Measurements from ENCODE around the gene BMPR1A.

BMPR1A gene

DNA sequence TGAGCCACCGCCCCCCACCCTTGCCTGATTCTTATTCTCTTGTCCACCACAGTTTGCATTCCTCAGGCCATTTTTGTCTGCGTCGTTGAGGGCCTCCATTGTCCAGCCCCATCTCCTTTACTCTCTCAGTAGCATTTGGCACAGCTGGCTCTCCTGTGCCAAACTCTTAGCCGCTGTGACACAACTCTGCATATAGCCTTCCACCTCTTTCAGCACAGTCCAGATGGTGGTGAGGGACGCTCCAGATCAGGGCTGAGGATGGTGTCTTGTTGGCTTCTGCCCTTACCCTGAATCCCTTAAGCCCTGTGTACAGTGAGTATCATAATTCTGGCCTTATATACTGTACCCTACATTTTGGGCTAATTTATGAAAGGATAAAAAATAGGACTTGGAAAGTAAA, 45.6 kb downstream of the BMPR1A start:
- DNase-seq (ENCODE audit: low read depth in 2 of 2, low spot score in 1 of 2) = no peak

DNA sequence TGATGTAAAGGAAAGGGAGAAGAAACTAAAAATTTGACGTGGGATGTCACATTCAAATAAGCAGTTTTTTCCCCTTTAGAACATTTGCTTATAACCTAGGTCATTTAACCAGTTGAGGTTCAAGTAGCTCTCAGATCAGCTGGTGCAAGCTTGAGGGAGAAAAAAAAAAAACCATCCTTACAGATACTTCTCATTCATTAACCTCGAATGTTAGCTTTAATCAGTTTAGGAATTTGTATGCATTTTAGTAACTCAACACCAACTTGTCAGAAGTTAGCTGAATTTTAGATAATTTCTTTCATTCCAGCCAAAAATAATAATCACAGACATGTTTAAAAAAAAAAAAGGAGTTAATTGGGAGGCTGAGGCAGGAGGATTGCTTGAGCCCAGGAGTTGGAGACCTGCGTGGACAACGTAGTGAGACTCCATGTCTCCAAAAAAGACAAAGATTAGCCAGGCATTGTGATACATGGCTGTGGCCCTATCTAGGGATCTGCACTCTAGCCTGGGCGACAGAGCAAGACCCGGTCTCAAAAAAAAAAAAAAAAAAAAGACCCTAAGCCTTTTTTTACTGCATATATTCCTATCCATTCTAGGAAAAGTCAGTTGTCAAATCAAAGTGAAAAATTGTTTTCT, 46.2 kb downstream of the BMPR1A start:
- no peak for DNase-seq (ENCODE audit: low read depth in 2 of 2, low spot score in 1 of 2)

DNA sequence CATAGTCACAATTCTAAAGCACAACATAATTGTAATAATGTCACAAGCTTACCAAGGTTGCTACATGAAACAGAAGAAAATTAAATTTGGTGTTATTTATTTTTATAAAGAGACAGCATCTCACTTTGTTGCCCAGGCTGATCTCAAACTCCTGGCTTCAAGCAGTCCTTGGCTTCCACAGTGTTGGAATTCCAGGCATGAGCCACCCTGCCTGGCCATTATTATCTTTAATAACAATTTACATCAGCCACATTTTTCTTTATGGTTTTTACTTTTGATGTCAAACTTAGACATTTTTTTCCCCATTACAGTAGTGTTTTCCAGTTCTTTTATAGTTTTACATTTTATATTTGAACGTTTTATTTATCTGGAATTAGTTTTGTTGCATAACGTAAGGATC, 46.7 kb downstream of the BMPR1A start:
- no peak for DNase-seq (ENCODE audit: low read depth in 2 of 2, low spot score in 1 of 2)

DNA sequence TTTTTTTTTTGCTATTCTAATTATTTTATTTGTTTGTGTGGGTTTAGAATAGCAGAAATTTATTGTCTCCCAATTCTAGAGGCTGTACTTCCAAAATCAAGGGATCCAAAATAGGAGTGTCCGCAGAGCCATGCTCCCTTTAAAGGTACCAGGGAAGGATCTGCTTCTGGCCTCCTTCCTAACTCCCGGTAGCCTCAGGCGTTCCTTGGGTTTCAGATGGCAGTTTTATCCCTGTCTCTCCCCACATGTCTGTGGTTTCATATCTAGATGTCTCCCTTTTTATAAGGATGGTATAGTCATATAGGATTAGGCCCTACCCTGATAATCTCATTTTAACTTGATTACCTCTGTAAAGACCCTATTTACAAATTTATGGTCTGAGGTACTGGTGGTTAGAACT, 48.4 kb downstream of the BMPR1A start:
- DNase-seq (ENCODE audit: low read depth in 2 of 2, low spot score in 1 of 2) = no peak

DNA sequence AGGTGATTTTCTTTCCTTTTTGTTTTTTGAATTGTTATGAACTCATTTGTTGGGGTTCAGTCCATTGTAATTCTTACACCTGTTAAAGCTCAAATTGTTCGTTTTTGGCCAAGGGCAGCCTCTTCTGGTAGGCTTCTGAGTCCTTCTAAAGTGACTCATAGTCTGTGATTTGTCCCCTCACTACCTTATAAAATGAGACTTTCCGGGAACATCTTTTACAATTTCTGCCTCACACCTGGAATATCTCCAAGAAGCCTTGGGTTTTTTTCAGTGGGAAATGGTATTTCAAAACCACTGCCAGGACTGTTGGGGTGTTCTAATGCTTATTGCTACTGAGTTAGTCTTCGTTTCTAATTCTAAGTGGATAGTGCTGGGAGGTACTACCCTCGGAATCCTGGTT, 56.7 kb downstream of the BMPR1A start:
- DNase-seq (ENCODE audit: low read depth in 2 of 2, low spot score in 1 of 2) = no peak

DNA sequence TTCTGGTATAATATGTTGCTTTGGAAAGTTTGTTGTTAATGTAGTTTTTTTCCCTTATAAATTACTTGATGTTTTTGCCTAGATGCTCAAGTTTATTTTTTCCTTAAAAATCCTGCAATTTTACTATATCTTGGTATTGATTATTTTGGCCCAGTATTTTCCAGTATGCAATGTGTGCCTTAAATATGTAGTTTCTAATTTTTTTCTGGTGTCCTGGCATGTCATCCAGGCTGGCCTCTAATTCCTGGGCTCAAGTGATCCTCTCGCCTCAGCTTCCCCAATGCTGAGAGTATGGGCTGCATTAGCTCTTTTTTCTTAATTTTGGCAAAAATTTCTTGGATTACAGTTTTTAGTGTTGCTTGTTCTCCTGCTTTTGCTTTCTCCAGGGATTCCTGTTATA, 57.6 kb downstream of the BMPR1A start:
- no peak for DNase-seq (ENCODE audit: low read depth in 2 of 2, low spot score in 1 of 2)

DNA sequence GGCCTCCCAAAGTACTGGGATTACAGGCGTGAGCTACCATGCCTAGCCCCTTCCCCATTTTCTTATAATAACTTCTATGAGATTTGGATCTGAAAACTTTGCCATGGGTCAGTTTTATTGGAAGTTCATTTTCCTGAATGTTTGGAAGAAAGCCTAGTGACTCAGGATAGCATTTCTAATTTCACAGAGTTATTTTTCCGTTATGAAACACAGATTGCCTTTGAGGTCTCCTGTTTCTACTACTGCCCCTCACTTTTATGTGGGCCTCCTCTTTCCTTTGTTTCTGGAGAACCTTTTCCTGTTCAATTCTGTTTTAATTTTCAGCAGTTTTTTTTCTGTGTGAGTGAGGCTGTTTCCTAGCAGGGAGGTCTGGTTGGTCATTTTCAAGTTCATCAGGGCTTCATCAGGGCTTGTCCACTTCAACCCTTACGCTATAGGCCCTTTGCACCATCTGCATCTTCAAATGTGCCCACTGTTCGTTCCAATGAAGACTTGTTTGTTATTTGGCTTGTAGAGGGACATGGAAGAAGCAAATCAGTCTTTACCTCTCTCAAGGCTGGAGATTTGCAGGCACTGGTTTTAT, 58.7 kb downstream of the BMPR1A start:
- DNase-seq (ENCODE audit: low read depth in 2 of 2, low spot score in 1 of 2) = no peak

DNA sequence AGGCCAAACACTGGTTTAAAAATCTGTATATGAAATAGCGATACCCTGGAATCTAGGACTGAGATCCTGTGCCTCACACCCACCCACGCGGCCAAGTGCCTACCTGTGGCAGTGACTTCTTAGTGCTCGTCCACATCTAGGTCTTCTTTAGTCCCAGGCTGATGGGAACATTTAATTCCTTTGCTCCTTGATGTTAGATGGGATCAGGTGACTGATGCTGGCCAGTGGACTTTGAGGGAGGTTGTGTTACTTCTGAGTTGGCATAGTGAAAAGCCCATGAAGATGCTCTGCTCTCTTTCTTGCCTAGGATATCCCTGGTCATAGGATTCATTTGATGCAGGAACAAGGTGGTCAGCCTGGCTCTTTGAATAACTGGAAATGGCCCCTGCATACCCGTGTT, 59.2 kb downstream of the BMPR1A start:
- DNase-seq (ENCODE audit: low read depth in 2 of 2, low spot score in 1 of 2) = no peak

DNA sequence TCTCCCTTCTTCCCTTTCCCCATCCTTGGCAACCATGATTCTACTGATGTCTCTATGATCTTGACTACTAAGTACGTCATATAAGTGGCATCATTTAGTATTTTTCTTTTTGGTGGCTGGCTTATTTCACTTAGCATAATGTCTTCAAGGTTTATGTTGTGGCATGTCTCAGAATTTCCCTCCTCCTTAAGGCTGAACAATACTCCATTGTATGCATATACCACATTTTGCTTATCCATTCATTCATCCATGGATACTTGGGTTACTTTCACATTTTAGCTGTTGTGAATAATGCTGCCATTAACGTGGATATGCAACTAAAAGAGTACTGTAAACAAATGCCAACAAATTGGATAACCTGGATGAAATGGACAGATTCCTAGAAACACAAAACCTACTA, 60.8 kb downstream of the BMPR1A start:
- DNase-seq (ENCODE audit: low read depth in 2 of 2, low spot score in 1 of 2) = no peak

DNA sequence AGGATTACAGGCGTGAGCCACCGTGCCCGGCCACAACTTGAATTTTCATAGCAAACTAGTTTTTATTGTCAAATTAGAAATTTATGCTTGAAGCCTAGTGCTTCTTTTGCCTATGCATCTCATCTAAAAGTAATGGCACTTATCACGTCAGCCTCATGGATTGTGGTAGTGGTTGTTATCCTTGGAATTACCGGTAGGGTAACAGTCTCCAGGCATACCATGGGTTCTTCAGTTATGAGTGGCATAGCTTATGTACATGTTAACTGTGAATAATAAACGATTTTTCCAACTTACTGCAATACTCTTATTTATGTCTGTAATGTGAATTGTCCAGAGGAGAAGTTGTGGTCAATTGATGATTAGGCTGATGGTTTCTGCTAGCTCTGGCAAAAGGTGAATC, 63.1 kb downstream of the BMPR1A start:
- DNase-seq (ENCODE audit: low read depth in 2 of 2, low spot score in 1 of 2) = no peak

DNA sequence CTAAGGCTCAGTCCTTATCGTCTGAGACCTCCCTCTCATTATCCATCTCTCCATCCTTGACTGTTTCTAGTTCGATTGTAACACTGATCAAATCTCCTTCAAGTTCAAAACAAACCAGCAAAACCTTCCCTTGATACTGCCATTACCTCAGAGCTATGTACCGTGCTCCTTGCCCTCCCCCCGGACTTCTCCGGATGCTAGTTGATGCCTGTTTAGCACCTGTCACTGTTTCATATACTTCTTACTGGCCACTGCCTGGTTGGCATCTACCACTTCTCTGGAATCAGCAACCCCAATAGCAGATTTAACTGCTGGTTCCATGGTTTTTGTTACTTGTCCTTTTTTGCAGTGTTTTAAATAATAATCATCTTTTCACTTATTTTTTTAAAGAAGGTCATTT, 64.1 kb downstream of the BMPR1A start:
- DNase-seq (ENCODE audit: low read depth in 2 of 2, low spot score in 1 of 2) = no peak

DNA sequence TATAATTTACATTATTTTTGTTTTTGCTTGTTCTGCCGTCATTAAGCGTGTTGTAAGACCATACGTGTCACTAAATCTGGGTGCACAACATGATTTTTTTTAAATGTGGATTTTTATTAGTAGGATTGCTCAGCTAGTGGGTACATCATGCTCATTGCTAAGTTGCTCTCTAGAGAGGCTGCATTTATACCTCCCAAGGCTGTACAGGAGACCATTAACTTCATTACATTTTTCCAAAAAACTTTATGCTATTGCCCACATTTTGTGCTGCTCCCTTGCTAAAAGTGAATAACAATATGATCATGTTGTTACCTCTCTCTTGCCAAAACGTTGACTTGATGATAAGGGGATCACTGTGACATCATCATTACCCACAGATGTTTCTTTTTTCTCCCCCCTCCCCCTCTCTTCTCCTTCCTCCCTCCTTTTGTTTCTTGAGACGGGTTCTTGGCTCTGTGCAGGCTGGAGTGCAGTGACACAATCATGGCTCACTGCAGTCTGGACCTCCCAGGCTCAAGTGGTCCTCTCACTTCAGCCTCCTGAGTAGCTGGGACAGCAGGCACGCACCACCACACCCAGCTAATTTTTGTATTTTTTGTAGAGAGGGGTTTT, 65.1 kb downstream of the BMPR1A start:
- DNase-seq (ENCODE audit: low read depth in 2 of 2, low spot score in 1 of 2) = no peak

DNA sequence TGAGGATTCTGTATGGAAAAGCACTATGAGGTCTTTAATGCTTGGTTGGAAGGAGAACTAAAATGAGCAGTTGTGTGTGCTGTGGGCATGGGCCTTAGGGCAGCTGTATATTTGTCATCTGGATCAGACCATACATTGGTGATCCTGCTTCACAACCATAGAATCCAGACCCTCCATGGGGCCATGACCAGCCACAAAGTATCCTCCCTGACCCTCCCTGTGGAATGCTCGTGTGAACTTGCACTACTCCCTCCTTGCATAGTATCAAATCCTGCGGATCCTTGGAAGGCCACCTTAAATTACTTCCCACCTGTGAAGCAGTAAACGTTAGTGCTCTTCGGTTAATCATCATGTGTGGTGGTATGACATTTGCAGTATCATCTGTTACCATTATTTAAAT, 67.1 kb downstream of the BMPR1A start:
- DNase-seq (ENCODE audit: low read depth in 2 of 2, low spot score in 1 of 2) = no peak

DNA sequence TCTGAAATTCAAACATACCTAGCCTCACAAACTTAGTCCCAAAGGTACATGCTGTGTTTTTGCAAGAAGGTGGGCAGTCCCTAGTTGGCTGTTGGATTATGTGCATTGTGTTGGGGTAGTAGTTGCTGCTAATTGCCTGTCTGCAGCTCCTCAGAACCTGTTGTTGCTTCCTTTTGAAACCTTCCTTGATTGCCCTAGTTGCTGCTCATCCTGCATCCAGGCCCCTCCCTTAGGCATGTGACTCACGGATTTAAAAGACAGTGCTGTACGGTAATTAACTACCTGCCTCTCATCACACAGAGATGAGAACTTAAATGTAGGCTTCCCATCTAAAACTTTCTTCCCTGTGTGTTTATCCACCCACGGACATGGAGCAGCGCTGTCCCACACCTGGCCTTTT, 67.7 kb downstream of the BMPR1A start:
- no peak for DNase-seq (ENCODE audit: low read depth in 2 of 2, low spot score in 1 of 2)

DNA sequence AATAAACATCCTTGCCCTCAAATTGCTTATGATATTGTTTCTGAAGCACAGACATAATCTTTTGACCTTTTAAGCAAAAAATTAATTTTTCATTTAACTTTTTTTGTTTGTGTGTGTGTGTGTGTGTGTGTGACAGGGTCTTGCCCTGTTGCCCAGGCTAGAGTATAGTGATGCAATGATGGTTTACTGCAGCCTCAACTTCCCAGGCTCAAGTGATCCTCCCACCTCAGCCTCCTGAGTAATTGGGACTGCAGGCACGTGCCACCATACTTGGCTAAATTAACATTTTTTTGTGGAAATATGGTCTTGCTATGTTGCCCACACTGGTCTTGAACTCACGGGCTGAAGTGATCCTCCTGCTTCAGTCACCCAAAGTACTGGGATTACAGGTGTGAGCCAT, 68.9 kb downstream of the BMPR1A start:
- DNase-seq (ENCODE audit: low read depth in 2 of 2, low spot score in 1 of 2) = no peak

DNA sequence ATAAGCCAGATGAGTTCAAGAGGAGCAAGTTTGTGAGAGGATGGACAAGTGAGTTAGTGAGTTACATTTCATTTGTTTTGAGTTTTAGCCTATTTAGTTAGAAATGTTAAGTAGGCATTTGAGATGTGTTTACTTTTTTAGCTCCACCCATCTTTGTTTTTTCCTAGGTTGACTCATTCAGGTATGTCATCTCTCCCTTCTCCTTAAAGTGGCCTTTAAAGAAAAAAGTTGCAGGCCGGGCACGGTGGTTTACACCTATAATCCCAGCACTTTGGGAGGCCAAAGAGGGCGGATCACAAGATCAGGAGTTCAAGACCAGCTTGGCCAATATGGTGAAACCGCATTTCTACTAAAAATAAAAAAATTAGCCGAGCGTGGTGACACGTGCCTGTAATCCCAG, 71.2 kb downstream of the BMPR1A start:
- DNase-seq (ENCODE audit: low read depth in 2 of 2, low spot score in 1 of 2) = no peak

DNA sequence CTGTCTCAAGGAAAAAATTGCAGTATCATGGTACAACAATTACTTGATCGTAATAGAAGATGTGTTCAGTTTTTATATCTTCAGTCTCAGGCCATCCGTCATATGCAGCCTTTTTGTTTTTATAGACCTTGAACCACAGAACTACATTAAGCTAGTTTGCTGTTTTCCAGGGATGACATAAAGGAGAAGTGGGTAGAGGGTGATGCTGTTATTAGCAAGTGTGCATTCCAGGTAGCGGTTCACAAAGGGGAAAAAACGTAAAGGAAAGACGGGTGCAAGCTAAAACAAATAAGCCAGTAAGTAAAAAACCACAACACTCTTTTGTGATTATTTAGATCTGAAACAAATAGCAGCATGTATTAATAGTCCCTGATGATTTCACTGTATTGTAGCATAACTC, 71.7 kb downstream of the BMPR1A start:
- no peak for DNase-seq (ENCODE audit: low read depth in 2 of 2, low spot score in 1 of 2)

DNA sequence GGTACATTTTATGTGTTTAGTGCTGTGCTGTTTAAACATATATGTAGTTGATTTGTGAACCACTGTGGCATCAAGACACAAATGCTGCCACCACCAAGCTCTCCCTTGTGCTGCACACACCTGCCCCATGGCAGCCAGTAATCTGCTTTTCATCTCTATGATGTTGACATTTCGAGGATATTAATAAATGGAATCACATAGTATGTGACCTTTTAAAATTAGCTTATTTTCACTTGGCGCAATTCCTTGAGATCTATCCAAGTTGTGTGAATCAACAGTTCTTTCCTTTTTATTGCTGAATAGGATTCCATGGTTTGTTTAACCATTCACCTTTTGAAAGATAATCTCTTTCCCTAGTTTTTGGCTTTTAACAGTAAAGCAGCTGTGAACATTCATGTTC, 73.1 kb downstream of the BMPR1A start:
- no peak for DNase-seq (ENCODE audit: low read depth in 2 of 2, low spot score in 1 of 2)

DNA sequence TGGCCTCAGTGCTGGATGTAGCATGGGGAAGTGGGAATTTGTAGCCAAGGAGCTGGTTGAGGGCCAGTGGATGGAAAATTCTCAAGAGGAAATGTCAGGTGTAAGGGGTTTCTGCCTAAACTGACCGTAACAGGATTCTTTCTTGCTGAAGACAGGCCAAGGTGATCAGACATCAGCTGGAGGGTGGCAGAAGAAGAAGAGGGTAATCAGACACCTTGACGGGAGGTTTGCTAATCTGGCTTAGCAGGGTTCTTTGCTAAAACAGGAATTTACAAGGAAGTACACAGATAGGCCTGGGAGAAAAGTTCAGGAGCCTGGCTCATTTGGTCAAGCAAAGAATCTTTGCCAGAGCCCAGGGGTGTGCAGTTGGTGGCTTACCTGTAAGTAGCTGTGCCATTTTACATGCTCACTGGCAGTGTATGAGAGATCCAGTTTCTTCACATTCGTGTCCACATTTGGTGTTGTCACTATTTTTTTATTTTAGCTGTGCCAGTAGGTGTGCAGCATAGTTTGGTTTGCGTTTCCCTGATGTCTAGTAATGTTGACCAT, 73.7 kb downstream of the BMPR1A start:
- DNase-seq (ENCODE audit: low read depth in 2 of 2, low spot score in 1 of 2) = no peak

DNA sequence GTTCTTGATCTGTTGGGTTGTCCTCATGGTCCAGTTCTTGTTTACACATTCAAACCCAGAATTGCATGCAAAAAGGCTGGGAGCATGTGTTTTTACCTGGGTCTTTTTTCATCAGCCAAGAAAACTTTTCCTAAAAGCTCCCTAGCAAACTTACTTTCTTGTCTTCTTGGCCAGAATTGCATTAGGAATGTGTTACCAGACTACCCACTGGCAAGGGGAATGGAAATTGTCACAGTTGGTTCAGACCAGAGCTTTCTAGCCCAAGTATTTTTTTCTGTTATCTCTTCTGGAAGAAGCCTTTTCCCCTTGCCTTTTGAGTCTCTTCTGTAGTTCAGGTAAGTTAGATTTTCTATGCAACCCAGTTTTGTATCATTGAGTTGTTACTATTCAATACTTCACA, 77.5 kb downstream of the BMPR1A start:
- no peak for DNase-seq (ENCODE audit: low read depth in 2 of 2, low spot score in 1 of 2)

DNA sequence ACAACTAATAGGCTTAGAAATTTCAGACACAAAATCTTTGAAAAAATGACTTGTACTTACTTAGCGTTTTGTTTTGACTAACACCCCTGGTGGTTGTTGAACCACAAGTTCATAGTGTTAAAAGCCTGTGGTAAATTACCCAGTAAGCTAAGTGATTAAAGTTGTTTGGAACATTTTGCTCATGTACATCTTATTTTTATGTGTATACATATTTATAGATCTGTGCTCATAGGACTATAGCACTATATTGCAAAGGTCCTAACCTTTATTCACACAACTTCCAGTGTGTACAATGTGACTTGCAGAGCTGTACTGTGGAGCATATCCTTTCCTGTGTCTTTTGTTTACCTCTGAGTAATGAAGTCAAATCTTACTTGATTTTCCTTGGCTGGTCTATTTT, 79.6 kb downstream of the BMPR1A start:
- no peak for DNase-seq (ENCODE audit: low read depth in 2 of 2, low spot score in 1 of 2)

DNA sequence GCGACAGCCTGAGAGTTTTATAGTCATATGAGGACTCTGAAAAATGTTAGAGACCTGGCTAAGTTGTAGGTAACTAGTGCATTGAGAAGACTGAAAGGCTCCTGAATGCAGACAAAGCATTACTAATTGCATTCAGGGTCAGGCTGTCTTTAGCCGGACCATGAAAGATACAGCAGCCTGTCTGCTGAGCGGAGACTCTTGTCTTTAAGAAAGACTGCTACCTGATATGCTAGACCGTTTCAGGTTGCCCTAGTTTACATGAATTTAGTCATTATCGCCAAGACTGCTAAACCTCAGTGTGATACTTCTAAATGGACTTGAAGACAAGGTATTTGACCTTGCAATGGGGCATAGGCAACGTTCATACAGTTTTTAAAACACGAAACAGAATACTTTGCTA, 81.2 kb downstream of the BMPR1A start:
- DNase-seq (ENCODE audit: low read depth in 2 of 2, low spot score in 1 of 2) = no peak

DNA sequence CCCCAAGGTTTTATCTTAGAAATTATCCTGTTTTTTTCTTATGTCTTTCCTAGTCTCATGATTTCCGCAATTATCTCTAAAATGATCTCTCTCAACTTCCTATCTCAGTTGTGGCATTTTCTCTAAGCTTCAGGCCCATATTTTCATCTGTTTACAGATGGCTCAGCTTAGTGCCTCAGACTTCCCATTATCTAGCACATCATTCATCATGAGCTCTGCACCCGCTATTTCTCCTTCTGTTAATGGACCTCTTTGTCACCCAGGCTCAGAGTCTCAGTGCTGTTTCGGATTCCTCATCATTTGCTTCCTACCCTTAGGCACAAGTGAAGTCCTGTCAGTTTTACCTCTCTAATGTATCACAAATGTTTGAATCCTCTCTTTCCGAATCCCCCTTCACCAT, 84.1 kb downstream of the BMPR1A start:
- no peak for DNase-seq (ENCODE audit: low read depth in 2 of 2, low spot score in 1 of 2)

Measured in stimulated activated CD8-positive, alpha-beta memory T cell treated with anti-CD3 and anti-CD28 coated beads, Interleukin-4, amount 100 ng/mL, for 1 hour (primary cell).